WTC11 (cell line): ENCODE data around the gene LYPD6B.

Experiments used
- ETV6 ChIP-seq: sonication (generic); formaldehyde crosslinking; IDR thresholded peaks from 2 replicates; pipeline ENCODE4 v1.8.1; 2022; ENCODE audit warnings: mild to moderate bottlenecking, missing genetic modification reagents
- MXD4 ChIP-seq: fragments of 250-450 bp; sonication (Bioruptor Pico); IDR thresholded peaks from 2 replicates; pipeline ENCODE4 v1.8.0; 2021; ENCODE audit warnings: mild to moderate bottlenecking, moderate library complexity, borderline replicate concordance
- NFYB ChIP-seq: sonication (generic); formaldehyde crosslinking; conservative IDR thresholded peaks from 2 replicates; pipeline ENCODE4 v1.8.0; 2022; ENCODE audit warnings: low read depth, missing genetic modification reagents
- NR3C1 ChIP-seq: sonication (generic); formaldehyde crosslinking; conservative IDR thresholded peaks from 2 replicates; pipeline ENCODE4 v1.8.1; 2023; ENCODE audit warnings: low read depth, mild to moderate bottlenecking, missing genetic modification reagents
- TCF7 ChIP-seq: sonication (generic); formaldehyde crosslinking; IDR thresholded peaks from 2 replicates; pipeline ENCODE4 v1.8.0; 2022; ENCODE audit warnings: mild to moderate bottlenecking, low read depth, missing genetic modification reagents, moderate library complexity
- ZNF121 ChIP-seq: sonication (generic); formaldehyde crosslinking; IDR thresholded peaks from 2 replicates; pipeline ENCODE4 v1.8.0; 2023; ENCODE audit warnings: missing genetic modification reagents
- TF ChIP-seq, protein P1 (sequence below): sonication (generic); formaldehyde crosslinking; IDR thresholded peaks from 2 replicates; pipeline ENCODE4 v1.8.1; 2023; ENCODE audit warnings: mild to moderate bottlenecking, missing genetic modification reagents, borderline replicate concordance
- TF ChIP-seq, protein P2 (sequence below): sonication (generic); formaldehyde crosslinking; IDR thresholded peaks from 2 replicates; pipeline ENCODE4 v1.8.1; 2023; ENCODE audit warnings: mild to moderate bottlenecking, missing genetic modification reagents, moderate library complexity
- TF ChIP-seq, protein P3 (sequence below): fragments of 200-600 bp; IDR thresholded peaks from 2 replicates; pipeline ENCODE4 v1.8.0; 2022; ENCODE audit warnings: antibody characterized with exemption

DNA sequence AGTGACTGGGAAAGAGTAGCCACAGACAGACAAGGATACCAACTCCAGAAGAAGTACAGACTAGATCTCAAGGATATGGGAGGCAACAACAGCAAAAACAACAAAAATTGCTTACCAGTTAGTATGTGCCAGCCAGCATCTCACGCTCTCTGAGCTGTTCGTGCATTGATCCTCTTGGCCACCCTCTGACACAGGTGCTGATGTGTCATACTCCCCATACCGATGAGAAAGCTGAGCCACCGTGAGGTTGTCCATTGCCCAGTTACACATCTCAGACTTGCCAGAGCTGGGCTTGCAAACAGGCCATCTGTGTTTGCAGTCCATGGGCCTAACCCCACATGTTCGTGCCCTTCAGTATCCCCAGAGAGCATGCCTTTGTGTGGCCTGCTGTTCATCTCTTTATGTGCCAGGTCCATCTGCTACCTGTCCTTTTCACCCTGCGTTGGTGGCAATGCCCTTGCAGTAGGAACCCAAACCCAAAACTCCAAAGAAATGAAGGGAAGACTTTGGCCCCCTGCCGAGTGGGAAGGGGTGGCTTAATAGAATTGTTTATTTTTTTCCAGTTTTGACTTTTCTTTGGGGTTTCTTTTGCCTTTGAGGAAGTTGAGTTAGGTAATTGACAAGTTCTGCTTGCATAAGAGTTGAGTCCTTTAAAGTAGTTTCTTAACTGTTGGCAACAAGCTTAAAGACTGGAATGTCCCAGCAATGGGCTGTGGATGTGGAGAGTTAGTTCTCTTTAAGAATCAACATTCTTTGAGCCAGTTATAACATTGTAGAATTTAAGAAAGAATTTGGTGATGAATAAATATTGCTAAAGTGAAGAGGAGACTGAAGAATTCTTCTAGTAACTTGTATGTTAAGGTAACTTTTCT, 46.7 kb downstream of the LYPD6B start:
- TF ChIP-seq, protein P1, sequence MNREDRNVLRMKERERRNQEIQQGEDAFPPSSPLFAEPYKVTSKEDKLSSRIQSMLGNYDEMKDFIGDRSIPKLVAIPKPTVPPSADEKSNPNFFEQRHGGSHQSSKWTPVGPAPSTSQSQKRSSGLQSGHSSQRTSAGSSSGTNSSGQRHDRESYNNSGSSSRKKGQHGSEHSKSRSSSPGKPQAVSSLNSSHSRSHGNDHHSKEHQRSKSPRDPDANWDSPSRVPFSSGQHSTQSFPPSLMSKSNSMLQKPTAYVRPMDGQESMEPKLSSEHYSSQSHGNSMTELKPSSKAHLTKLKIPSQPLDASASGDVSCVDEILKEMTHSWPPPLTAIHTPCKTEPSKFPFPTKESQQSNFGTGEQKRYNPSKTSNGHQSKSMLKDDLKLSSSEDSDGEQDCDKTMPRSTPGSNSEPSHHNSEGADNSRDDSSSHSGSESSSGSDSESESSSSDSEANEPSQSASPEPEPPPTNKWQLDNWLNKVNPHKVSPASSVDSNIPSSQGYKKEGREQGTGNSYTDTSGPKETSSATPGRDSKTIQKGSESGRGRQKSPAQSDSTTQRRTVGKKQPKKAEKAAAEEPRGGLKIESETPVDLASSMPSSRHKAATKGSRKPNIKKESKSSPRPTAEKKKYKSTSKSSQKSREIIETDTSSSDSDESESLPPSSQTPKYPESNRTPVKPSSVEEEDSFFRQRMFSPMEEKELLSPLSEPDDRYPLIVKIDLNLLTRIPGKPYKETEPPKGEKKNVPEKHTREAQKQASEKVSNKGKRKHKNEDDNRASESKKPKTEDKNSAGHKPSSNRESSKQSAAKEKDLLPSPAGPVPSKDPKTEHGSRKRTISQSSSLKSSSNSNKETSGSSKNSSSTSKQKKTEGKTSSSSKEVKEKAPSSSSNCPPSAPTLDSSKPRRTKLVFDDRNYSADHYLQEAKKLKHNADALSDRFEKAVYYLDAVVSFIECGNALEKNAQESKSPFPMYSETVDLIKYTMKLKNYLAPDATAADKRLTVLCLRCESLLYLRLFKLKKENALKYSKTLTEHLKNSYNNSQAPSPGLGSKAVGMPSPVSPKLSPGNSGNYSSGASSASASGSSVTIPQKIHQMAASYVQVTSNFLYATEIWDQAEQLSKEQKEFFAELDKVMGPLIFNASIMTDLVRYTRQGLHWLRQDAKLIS (CRISPR knock-in tag) = no peak
- TF ChIP-seq, protein P2, sequence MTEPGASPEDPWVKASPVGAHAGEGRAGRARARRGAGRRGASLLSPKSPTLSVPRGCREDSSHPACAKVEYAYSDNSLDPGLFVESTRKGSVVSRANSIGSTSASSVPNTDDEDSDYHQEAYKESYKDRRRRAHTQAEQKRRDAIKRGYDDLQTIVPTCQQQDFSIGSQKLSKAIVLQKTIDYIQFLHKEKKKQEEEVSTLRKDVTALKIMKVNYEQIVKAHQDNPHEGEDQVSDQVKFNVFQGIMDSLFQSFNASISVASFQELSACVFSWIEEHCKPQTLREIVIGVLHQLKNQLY (CRISPR knock-in tag) = no peak
- TF ChIP-seq, protein P3, sequence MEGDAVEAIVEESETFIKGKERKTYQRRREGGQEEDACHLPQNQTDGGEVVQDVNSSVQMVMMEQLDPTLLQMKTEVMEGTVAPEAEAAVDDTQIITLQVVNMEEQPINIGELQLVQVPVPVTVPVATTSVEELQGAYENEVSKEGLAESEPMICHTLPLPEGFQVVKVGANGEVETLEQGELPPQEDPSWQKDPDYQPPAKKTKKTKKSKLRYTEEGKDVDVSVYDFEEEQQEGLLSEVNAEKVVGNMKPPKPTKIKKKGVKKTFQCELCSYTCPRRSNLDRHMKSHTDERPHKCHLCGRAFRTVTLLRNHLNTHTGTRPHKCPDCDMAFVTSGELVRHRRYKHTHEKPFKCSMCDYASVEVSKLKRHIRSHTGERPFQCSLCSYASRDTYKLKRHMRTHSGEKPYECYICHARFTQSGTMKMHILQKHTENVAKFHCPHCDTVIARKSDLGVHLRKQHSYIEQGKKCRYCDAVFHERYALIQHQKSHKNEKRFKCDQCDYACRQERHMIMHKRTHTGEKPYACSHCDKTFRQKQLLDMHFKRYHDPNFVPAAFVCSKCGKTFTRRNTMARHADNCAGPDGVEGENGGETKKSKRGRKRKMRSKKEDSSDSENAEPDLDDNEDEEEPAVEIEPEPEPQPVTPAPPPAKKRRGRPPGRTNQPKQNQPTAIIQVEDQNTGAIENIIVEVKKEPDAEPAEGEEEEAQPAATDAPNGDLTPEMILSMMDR = no peak
- TF ChIP-seq MXD4 (CRISPR knock-in tag) = no peak
- TF ChIP-seq ETV6 (CRISPR knock-in tag) = no peak
- no peak for TF ChIP-seq ZNF121 (CRISPR knock-in tag)
- TF ChIP-seq NR3C1 = no peak
- TF ChIP-seq NFYB = no peak
- no peak for TF ChIP-seq TCF7 (CRISPR knock-in tag)
